GM10266 (cell line): ENCODE data around the gene METTL16.

ENCODE experiments used
- DNase-seq: peaks from one replicate; pipeline ENCODE4 v3.0.0; 2012; ENCODE audit errors: extremely low spot score
- TF ChIP-seq, protein P1 (sequence below): IDR thresholded peaks from 2 replicates; pipeline ENCODE4 v1.5.1; 2012; ENCODE audit warnings: mild to moderate bottlenecking, low read depth; ENCODE audit not compliant: control insufficient read depth, insufficient read depth; ENCODE audit errors: missing control alignments

METTL16 gene

DNA sequence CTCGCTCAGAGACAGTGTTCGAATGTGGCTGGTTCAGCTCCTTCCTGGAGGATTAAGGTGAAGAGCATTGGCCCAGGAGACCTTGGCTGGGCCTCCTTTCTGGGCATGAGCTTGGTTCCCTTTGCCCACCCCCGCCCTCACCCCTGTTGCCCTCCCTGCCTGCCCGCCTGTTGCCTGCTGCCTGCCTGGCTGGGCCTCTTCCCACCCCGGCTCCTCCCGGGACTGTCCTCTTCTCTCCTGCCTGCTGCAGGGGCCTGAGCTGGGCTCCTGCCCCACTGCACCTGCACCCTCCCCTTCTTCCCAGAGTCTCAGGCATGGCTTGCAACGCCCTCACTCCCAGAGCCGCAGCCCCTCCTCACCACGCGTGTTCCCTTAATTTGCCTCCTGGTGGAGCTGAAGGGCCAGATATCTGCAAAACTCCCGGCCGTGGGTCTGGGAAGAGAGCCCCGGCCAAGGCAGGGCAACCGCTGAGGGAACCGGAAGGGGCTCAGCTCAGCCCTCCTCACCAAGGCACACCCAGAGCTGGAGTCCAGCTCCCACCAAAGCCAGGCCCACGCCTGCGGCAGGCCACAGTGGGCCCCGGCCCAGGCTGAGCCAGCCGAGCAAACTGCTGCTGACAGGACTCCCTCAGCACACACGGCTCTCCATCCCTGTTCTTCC, 142.0 kb downstream of the METTL16 start:
- no peak for DNase-seq
- TF ChIP-seq, protein P1, sequence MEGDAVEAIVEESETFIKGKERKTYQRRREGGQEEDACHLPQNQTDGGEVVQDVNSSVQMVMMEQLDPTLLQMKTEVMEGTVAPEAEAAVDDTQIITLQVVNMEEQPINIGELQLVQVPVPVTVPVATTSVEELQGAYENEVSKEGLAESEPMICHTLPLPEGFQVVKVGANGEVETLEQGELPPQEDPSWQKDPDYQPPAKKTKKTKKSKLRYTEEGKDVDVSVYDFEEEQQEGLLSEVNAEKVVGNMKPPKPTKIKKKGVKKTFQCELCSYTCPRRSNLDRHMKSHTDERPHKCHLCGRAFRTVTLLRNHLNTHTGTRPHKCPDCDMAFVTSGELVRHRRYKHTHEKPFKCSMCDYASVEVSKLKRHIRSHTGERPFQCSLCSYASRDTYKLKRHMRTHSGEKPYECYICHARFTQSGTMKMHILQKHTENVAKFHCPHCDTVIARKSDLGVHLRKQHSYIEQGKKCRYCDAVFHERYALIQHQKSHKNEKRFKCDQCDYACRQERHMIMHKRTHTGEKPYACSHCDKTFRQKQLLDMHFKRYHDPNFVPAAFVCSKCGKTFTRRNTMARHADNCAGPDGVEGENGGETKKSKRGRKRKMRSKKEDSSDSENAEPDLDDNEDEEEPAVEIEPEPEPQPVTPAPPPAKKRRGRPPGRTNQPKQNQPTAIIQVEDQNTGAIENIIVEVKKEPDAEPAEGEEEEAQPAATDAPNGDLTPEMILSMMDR, result no peak

DNA sequence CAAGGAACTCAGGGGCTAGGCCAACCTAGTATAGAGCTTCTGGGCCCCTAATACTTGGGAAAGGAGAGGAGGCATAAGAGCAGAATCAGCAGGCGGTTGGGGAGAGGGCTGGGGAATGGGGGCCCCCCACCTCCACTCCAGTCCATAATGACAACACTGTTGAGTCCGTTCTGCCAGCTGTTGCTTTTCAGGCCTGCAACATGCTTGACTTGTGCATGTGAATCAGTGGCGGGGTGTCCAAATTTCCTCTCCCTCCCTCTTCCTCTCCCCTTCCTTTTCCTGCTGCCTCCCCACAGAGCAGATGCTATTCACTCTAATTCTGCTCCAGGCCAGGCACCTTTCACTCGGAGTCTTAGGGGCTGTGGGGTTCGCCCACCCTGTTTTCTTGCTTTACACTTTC, 142.6 kb downstream of the METTL16 start:
- TF ChIP-seq, protein P1, result no peak
- DNase-seq, result no peak

DNA sequence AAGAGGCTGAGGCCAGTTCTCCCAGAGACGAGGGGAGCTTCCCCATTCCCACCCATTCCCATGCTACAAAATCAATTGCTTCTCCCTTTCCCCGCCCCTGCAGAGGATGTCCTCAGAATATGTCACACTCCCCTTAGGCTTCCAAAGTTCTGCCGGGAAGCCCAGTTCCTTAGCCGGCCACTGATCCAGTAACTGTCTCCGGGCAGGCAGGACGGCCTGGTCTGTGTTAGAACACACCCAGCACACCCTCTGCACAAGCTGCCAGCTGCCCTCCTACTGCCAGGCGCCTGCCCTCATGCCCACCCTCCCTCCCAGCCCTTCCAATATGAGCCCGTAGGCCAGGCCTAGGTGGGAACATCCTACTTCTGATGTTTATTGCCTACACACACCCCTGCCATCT, 143.3 kb downstream of the METTL16 start:
- TF ChIP-seq, protein P1, result no peak
- DNase-seq, result no peak

DNA sequence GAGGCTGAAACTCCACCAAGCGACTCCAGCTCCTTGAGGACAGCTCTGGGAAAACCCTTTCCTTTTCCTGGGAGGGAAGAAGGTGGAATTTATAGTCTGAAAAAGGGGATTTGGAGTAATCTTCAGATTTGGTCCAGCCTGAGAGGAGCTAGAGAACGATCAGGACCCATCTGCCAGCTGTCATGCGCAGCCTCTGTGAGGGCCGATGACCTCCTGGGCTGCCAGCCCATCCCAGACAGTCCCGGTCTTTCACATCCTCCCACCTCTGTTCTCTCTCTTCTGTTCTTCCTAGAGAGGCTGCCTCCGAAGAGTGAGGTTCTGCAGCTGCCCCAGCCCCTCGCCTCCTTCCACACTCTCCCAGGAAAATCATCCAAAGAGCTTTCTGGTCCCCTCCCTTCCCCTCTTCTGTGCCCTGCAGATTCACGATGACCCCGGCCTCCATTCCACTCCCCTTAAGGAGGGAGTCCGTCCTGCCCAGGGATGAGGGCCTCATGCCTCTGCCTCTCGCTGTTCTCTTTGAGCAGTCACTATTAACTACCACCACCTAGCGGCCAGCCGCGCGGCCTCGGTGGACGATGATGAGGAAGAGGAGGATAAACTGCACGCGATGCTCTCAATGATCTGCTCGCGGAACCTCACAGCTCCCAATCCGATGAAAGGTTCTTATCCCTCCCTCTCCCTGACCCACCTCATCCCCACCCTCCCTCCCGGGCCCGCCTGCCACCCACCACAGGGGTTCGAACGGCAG, 144.8 kb downstream of the METTL16 start:
- DNase-seq, result no peak
- TF ChIP-seq, protein P1, result no peak
